Hematopoietic multipotent progenitor cell treated with erythropoietin and hydrocortisone succinate and interleukin-3 and kit ligand, for 17 days (in vitro differentiated cells): ENCODE data around the gene TMEM209.
"Not testable (repeated sequence)": the region's sequence is repeated elsewhere in the genome, so short reads cannot be mapped to it uniquely, and the experiment has no call there.

Source experiments
- DNase-seq: peaks from one replicate; pipeline ENCODE4 v3.0.0-alpha.2; 2015; ENCODE audit warnings: low spot score

The TMEM209 gene

DNA sequence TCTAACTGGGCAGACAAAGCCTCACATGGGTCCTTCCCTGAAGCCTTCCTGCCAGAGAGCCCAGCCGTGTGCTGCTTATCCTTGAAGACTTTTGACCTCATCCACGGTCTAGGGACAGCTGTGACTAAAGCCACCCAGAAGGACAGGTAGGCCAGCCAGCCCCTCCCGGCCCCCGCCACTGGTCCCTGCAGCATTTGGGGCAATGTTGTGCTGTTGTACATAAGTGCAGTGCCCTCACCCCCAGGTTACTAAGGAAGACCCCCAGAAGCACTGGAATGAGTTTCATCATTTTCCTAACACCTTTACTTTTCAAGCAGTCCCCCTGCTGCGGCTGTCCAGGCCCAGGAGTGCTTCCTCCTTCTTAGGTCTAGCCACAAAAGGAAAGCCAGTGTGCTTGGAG lies 43.0 kb downstream of the TMEM209 start:
- no peak for DNase-seq

DNA sequence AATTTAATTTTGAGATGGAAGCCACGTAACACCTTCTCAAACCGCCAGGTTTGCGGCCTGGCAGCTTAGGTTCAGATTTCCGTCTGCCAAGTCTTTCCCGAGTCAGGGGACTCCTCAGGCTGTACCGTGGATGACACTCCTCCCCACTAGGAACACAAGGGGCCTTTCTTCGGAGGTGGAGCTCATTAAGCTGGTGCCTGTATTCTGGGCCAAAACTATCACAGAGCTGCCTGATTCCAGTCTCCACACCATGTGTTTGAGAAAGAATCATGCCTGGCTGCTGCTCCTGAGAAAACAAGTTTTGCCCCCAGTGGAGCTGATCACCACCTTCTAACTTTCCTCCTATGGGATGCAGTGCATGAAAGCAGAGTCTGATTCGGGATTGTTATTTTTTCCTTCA lies 44.8 kb downstream of the TMEM209 start:
- no peak for DNase-seq

DNA sequence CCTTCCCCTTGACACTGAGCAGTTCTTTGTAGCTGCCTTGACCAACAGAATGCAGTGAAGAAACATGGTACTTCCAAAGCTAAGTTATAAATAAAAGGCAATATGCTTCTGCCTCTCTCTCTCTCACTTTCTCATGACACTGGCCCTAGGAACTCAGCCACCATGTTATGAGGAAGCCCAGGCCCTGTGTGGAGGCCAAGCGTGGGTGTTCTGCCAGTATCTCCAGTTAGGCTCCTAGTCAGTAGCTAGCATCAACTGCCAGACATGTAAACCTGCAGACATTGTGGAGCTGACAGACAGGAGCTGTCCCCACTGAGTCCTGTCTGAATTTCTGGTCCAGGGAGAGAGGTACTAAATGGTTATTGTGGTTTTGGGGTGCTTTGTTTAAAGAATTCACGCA lies 45.2 kb downstream of the TMEM209 start:
- DNase-seq, result no peak

DNA sequence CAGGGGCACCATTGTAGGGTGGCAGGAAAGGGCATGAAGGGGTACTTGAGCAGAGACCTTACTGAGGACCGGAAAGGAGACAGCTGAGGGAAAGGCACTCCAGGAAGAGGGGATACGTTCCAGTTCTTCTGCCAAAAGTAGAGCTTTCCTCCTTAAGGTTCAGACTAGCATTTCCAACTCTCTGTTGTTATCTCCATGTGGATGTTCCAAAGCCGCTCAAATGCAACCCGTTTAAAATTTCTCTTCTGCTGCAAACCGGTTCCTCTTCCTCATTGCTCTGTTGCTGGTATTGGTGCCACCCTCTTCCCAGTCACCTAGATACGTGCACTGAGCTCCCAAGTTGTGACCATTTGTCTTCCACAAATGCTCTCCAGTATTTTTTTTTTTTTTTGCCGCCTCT lies 47.5 kb downstream of the TMEM209 start:
- no peak for DNase-seq

DNA sequence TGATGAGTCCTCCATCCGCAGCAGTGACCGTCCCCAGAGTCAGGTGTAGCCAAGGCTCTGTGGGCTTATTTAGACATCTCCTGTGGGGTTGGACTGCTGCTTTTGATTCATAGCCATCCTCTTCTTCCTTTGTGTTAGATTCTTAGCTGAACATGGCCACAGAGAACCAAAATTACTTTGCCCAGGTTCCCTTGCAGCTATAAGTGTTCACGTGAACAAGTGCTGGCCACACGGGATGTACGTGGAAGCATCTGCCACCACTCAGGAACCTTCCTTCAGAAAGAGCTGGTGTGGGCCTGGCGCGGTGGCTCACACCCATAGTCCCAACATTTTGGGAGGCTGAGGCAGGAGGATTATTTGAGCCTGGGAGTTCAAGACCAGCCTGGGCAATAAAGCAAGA lies 49.1 kb downstream of the TMEM209 start:
- DNase-seq, result no peak

DNA sequence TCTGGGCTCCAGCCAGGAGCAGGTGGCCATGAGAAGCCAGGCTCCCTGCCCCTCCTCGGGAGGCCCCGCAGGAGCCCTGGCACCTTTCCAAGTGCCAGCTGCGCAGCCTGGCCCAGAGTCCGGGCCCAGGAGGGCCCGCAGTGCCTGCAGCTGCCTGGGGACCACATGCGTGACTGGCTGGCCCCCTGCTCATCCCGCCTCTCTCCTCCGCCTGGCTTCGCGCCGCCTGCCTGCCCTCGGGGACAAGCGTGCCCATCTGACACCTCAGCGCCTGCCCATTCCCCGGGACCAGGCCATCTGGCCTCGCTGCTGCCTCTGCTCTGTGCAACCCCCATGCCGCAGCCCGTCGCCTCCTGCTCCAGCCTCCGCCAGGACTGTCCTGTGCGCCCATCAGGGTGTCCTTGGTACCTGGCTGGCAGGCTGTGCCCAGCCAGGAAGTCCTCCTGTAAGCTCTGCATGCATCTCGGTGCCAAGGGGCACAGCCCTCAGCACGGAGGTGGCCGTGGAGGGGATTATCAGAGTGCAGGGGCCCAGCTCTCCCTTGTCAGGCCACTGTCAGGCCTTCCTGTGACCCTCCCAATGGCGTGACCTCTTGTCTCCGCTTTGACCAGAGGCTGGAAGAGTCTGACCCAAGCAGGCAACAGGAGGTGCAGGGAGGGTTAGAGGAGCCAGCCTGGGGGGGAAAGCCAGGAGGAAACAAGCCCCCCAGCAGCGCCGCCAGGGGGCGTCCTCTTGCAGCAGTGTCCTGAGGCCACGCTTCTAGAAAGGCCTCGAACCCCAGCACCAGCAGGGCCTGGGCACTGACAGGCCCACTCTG lies 50.5 kb downstream of the TMEM209 start:
- no peak for DNase-seq

DNA sequence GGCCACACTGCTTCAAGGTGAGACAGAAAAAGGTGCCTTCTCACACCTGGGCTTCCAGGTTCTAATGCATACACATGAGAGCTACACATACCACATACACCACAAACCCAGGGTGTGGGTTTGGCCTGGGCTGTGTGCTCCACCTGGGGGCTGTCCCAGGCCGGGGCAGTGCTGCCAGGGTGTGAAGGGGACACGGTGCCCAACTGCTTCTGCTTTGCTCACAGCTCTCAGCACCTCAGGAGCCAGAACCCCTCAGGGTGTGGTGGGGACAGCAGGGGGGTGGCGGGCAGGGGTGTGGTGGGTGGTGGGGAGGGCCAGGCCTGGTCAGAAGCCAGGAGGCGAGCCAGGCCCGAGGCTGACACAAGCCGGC lies 51.1 kb downstream of the TMEM209 start:
- no peak for DNase-seq

DNA sequence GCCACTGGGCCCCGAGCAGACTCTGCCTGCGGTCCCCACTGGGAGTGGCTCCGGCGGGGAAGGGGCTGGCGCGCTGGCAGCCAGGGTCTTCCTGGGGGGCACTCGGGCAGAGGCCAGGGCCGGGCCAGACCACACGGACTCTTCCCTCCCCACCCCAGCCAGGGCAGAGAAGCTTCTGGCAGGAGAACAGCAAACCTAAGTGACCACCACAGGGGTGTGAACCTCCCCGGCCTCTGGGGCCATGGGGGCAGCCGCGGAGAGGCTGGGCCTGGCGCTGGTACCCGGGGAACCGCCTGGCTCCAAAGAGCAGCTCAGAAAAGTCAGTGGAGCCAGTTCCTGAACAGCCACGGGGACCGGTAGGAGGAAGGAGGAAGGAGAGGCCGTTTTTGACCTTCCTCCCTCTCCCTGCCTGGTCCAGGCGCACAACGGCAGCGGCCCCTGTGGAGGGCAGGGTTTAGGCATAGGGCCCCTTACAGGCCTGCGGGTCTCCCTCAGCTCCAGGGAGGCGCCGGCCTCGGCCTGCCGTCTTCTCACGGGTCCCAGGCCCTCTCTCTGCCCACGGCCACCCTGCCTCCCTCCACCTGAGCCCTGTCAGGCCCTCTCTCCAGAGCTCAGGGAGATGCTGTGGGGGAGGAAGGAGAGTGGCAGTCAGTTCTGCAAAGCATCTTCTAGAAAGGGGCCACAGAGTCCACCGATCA lies 51.8 kb downstream of the TMEM209 start:
- no peak for DNase-seq

DNA sequence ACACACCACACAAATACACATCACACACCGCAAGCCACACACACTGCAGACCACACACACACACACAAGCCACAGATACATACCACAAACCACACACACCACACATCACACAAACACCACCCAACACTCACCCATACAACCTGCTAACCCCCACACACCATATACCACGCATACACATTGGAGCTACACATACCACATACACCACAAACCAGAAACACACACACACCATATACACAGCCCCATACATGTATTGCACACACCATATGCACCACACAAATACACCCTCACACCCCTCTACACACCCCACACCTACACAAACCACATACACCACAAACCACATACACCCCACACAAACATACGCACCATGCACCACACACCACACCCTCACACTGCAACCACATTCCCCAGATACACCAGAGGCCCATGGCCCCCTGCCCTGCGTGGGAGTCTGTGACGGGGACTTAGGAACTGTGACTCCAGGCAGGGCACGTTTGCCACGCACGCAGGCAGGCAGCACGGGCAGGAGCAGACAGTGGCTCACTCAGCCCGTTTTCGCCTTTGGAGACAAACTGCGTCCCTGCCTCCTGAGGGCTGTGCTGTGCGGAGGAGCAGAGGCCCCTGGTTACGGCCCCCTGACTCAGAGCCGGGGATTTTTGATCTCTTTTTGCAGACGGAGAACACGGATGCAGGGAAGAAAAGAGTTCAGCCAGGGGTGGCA lies 52.6 kb downstream of the TMEM209 start:
- no peak for DNase-seq

DNA sequence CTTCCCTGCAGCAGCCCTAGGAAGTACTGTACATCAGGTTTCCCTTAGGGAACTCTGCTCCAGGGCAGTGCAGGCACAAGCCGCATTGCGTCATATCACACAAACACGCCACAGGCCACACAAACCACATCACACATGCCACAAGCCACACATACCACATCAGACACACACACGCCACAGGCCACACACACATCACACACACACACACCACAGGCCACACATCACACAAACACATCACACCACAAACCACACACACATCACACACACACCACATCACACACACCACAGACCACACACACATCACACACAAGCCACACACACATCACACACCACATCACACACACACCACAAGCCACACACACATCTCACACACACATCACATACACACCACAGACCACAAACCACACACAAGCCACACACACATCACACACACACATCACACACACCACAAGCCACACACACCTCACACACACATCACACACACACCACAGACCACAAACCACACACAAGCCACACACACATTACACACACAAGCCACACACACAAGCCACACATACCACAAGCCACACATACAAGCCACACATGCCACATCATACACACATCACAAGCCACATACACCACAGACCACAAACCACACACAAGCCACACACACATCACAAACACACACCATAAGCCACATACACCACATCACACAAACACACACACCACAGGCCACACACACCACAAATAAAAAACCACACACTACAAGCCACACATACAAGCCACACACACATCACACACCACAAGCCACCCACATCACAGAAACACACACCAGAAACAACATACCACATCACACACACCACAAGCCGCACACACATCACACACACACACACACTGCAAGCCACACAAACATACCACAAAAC lies 53.4 kb downstream of the TMEM209 start:
- no peak for DNase-seq

DNA sequence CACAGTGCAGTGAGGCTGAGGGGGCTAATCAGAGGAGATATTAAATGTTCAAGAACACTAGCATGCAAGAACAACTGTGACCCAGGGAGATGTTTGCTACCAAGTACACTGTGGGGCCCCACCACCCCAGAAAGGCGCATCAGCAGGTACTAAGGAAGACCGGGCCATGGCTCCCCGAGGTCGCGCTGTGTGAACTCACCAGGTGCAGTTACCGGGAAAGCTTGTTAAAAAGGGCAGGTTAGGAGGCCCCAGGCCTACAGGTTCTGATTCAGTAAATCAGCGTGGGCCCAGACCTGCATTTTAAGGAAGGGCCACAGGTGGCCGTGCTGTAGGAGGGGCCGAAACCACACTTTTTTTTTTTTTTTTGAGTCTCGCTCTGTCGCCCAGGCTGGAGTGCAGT lies 54.6 kb downstream of the TMEM209 start:
- no peak for DNase-seq

DNA sequence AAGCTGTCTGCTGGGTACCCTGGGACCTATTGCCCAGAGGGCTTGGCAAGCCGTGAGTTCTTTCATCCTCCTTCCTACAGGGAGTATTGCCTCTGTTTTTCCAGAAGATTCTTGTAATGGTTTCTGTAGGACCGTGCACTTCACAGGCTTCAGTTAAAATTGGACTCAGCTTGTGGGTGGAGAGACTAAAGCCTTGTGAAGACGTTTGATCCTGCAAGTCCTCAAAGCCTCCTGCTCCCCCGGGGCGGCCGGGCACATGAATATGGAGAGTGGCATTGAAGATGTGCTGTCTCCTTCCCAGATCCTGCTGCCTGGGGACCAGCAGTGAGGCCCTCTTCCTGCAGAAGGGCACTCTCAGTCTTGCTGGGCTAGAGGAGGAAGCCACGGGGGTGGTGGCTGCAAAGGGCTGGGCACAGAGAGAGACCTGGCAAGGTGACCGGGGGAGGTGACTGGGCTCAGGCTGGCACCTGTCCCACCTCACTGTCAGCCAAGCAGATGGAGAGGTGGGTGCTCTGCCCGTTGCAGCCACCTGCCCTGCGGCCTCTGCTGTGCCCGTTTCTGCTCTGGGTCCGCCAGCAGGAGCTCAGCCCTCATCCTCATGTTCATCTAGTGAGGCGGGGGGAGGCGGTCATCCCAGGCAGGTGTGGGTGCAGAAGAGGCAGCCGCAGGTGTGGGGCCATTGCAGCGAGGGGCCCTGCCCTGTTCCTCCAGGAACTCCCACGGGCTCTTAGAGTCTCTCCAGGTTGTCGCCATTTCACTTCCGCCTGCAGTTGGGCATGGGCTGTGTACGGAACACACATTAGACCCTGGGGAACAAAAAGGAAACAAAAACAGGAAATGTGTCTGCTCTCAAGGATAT lies 55.7 kb downstream of the TMEM209 start:
- no peak for DNase-seq

DNA sequence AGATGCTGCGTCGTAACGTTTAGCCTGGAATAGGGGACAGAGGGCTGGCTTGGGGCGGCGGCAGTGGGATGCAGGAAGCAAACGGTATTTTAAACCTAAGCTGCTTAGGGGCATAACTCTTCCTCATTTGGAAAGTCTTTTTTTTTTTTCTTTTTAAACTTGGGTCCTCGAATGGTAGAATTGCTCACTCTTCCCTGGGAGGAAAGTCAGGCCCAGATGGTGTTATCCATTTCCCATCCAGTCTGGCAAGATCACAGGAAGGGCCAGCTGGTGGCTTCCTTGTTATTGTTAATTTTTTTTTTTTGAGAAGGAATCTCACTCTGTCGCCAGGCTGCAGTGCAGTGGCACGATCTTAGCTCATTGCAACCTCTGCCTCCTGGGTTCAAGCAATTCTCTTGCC lies 56.6 kb downstream of the TMEM209 start:
- DNase-seq, result no peak

DNA sequence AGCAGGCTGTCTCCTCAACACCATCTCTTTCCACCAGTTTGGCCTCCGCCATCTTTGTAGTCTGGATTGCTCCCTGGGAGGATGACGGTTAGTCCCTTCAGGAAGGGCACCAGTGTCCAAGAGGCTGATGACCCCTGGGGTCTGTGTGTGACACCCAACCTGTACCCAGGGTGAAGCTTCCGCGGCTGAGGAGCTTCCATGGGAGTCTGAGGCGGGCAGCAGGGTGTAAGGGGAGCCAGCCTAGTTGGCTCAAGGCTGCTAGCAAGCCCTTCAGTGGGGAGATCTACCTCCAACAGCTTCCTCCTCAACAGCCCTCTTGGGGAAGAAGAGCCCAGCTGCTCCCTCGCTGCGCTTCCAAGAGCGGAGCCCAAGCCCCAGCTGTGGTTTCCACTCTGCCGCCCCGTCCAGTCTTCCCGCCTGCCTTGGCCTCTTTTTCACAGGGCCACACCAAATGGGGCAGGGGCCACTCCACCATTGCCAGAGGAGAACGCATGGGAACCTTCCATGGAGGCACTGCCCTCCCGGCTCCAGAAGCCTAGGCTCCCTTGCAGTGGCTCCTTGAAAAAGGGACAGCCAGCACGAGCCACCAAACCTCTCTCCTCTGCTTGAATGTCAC lies 57.4 kb downstream of the TMEM209 start:
- no peak for DNase-seq

DNA sequence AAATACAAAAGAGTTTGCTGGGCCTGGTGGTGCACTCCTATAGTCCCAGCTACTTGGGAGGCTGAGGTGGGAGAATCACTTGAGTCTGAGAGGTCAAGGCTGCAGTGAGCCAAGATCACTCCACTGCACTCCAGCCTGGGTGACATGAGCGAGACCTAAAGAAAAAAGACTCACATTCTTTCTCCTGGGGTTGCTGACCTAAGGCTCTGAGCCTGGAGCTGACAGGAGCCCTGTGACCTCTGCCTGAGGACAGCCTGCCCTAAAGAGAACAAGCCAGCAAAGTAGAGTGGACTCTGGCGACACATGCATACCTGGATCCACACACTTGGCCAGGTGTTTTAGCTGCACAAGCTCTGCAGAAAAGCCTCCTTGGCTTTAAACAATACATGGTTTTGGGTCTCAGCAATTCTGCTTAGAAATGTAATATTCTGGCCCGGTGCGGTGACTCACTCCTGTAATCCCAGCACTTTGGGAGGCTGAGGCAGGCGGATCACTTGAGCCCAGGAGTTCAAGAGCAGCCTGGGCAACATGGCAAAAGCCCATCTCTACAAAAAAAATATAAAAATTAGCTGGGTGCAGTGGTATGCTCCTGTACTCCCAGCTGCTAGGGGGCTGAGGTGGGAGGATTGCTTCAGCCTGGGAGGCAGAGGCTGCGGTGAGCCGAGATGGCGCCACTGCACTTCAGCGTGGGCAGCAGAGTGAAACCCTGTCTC lies 58.4 kb downstream of the TMEM209 start:
- no peak for DNase-seq

DNA sequence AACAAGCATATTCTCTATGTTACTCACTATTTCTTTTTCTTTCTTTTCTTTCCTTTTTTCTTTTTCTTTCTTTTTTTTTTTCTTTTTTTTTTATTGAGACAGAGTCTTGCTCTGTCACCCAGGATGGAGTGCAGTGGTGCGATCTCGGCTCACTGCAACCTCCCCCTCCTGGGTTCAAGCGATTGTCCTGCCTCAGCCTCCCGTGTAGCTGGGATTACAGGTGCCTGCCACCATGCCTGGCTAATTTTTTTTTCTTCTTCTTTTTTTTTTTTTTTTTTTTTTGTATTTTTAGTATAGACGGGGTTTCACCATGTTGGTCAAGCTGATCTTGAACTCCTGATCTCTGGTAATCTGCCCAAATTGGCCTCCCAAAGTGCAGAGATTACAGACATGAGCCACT lies 59.1 kb downstream of the TMEM209 start:
- DNase-seq, result not testable (repeated sequence)

DNA sequence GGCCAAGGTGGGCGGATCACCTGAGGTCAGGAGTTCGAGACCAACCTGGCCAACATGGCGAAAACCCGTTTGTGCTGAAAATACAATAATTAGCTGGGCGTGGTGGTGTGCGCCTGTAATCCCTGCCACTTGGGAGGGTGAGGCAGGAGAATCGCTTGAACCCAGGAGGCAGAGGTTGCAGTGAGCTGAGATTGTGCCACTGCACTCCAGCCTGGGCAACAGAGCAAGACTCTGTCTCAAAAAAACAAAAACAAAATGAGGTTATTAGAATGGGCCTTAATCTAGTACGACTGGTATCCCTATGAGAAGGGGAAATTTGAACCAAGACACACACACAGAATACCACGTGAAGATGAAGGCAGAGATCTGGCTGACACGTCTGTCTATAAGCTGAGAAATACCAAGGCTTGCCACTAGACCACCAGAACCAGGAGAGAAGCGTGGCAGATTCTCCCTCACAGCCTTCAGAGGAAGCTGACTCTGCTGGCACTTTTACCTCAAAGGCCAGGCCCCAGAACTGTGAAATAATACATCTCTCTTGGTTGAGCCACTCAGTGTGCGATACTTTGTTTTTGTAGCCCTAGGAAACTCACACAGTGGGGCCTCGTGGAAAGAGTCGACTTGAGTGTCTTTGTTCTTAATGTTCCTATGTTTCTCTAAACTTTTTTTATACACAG lies 59.6 kb downstream of the TMEM209 start:
- no peak for DNase-seq

DNA sequence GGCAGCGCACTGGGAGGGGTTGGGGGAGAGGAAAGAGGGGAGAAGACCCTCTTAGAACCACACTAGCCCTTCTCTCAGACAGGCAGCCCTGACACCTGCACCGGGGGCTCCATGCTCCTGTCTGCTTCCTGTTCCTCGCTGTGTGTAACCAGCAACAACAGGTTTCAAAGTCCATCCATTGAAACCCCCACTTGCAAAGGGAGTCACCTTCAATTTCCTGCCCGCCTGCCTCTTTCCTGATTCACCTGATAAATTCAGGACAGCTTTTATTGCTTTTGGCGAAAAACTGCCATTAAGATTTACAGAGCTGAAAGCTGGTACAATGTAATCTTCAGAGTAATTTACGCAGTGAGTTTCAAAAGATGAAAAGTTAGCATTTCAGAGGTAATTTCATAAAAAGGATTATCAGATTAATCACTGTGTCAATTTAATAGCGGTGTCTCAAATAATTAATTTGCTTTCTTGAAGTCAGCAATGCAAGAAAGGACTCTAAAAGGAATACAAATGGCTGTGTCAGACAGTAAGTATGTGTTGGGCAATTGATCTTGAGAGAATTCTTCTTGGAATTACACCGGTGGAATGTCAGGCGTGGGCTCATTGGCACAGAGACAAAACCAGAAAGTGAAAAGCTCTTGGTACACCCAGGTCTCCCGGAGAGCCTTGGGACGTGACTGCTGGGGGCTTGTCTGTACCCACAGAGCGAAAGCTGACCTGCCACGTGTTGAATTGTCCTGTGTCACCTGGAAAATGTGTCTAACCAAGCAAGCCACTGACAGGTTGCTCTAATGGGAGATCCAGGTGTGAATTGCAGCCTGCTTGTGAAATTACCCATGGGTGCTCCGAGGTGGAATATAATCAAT lies 60.7 kb downstream of the TMEM209 start:
- DNase-seq, result no peak

DNA sequence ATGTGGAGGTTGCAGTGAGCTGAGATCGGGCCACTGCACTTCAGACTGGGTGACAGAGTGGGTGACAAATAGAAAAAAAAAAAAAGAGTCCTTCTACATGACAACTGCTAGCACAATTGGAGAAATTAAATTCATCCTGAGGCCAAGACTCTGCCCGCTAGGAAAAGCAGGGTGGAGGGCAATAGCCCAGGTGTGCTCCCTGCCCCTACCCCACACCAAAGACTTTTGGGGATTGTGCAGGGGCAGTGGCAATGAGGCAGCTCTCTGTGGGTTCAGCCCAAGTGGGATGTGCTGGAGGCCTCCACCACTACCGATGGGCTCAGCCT lies 61.3 kb downstream of the TMEM209 start:
- no peak for DNase-seq
